Fibroblast of skin of abdomen (primary cell): ENCODE data around the gene ID1.
A peak's percentile ranks its signal among the peaks of the same experiment; 100 is the strongest.
"Not testable (repeated sequence)": the region's sequence is repeated elsewhere in the genome, so short reads cannot be mapped to it uniquely, and the experiment has no call there.

ENCODE experiments used
- DNase-seq: peaks from one replicate; pipeline ENCODE4 v3.0.0-alpha.2; 2013

Gene ID1

GRCh38 chr20:31638816-31639215 lies 33.7 kb downstream of the ID1 start:
- DNase-seq: no peak

GRCh38 chr20:31640259-31640658 lies 35.2 kb downstream of the ID1 start:
- no peak for DNase-seq

GRCh38 chr20:31641391-31641790 lies 36.3 kb downstream of the ID1 start:
- DNase-seq: no peak

GRCh38 chr20:31642837-31643236 lies 37.7 kb downstream of the ID1 start:
- no peak for DNase-seq

GRCh38 chr20:31643522-31643921 lies 38.4 kb downstream of the ID1 start:
- DNase-seq: no peak

- no peak for DNase-seq
Measured at GRCh38 chr20:31644701-31645100, 39.6 kb downstream of the ID1 start.

- DNase-seq: not testable (repeated sequence)
Measured at GRCh38 chr20:31648104-31648503, 43.0 kb downstream of the ID1 start.

DNA sequence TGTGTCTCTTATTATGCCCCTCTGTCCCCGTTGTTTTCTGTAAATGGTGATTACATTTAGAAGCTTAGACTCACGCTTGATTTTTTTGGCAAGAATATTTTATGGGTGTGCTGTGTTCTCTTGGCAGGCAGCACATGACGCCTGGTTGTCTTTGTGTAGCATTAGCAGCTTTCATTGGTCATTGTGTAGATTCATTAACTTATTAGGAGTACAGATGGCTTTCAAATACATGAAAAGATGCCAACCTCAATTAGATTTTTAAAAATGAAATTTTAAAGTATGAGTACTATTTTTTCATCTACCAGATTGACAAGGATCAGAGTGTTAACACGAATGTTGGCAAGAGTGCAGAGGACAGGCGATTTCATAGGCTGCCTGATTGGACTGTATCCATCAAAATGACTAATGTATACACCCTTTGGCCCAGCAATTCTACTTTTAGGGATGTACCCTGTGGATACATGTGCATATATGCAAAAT lies 47.9 kb downstream of the ID1 start:
- peak; percentile 56 for DNase-seq

DNA sequence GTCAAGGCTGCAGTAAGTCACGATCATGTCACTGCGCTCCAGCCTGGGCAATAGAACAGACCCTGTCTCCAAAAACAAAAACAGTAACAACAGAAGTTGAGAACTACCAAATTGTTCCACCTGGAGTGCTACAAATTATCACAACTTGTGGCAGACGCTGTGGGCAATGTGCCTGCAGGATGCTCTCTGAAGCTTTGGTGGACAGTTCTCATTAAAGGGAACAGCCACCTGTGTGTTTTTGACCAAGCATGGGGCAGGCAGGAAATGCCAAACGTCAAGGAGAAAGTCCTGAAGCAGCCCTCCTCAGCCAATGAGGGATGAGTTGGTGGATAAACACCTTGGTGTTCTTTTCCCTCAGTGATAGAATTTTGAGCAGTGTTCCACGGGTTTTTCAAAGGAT lies 48.5 kb downstream of the ID1 start:
- DNase-seq: no peak

- DNase-seq: no peak
Measured at GRCh38 chr20:31654534-31654933, 49.4 kb downstream of the ID1 start.
